Ishikawa (cell line): Measurements from ENCODE around the gene VPS37B.

Experiments used
- CEBPB ChIP-seq: IDR thresholded peaks from 2 replicates; pipeline ENCODE4 v1.6.1; 2012
- CREB1 ChIP-seq: IDR thresholded peaks from 2 replicates; pipeline ENCODE4 v1.6.1; 2012; ENCODE audit warnings: low read depth
- EGR1 ChIP-seq: IDR thresholded peaks from 2 replicates; pipeline ENCODE4 v1.6.1; 2012
- EP300 ChIP-seq: IDR thresholded peaks from 2 replicates; pipeline ENCODE4 v1.6.1; 2012; ENCODE audit warnings: borderline replicate concordance
- FOXM1 ChIP-seq: IDR thresholded peaks from 2 replicates; pipeline ENCODE4 v1.6.1; 2012; ENCODE audit warnings: low read depth, borderline replicate concordance
- MAX ChIP-seq: IDR thresholded peaks from 2 replicates; pipeline ENCODE4 v1.6.1; 2012
- NFIC ChIP-seq: IDR thresholded peaks from 2 replicates; pipeline ENCODE4 v1.6.1; 2012
- RAD21 ChIP-seq: IDR thresholded peaks from 2 replicates; pipeline ENCODE4 v1.6.1; 2012; ENCODE audit warnings: low read depth
- REST ChIP-seq: IDR thresholded peaks from 2 replicates; pipeline ENCODE4 v1.6.1; 2012; ENCODE audit warnings: low read depth, mild to moderate bottlenecking
- TAF1 ChIP-seq: IDR thresholded peaks from 2 replicates; pipeline ENCODE4 v1.6.1; 2012; ENCODE audit warnings: low read depth, mild to moderate bottlenecking
- TCF12 ChIP-seq: IDR thresholded peaks from 2 replicates; pipeline ENCODE4 v1.6.1; 2012; ENCODE audit warnings: low read depth
- TEAD4 ChIP-seq: IDR thresholded peaks from 2 replicates; pipeline ENCODE4 v1.6.1; 2012
- YY1 ChIP-seq: IDR thresholded peaks from 2 replicates; pipeline ENCODE4 v1.6.1; 2012; ENCODE audit warnings: low read depth
- ZBTB7A ChIP-seq: IDR thresholded peaks from 2 replicates; pipeline ENCODE4 v1.6.1; 2012; ENCODE audit warnings: low read depth
- TF ChIP-seq, protein P1 (sequence below): IDR thresholded peaks from 2 replicates; pipeline ENCODE4 v1.6.1; 2012

VPS37B gene

GRCh38 chr12:122869207-122869973 lies 26.5 kb downstream of the VPS37B start:
- TF ChIP-seq ZBTB7A: no peak
- TF ChIP-seq REST: no peak
- TF ChIP-seq EGR1: no peak
- TF ChIP-seq TAF1: no peak
- TF ChIP-seq TEAD4: no peak
- no peak for TF ChIP-seq EP300
- no peak for TF ChIP-seq YY1
- TF ChIP-seq TCF12: no peak
- TF ChIP-seq, protein P1, sequence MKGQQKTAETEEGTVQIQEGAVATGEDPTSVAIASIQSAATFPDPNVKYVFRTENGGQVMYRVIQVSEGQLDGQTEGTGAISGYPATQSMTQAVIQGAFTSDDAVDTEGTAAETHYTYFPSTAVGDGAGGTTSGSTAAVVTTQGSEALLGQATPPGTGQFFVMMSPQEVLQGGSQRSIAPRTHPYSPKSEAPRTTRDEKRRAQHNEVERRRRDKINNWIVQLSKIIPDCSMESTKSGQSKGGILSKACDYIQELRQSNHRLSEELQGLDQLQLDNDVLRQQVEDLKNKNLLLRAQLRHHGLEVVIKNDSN: no peak
- TF ChIP-seq FOXM1: no peak
- TF ChIP-seq MAX: no peak
- no peak for TF ChIP-seq CEBPB
- no peak for TF ChIP-seq NFIC
- no peak for TF ChIP-seq CREB1

- TF ChIP-seq RAD21: no peak
- TF ChIP-seq, protein P1: no peak
- no peak for TF ChIP-seq EP300
- no peak for TF ChIP-seq CREB1
- TF ChIP-seq MAX: no peak
- no peak for TF ChIP-seq TCF12
- no peak for TF ChIP-seq TEAD4
- TF ChIP-seq CEBPB: no peak
- no peak for TF ChIP-seq ZBTB7A
- TF ChIP-seq TAF1: no peak
- no peak for TF ChIP-seq REST
- TF ChIP-seq EGR1: no peak
- TF ChIP-seq YY1: no peak
- TF ChIP-seq FOXM1: no peak
- no peak for TF ChIP-seq NFIC
Observed at GRCh38 chr12:122868471-122869177, 27.3 kb downstream of the VPS37B start.

GRCh38 chr12:122867691-122868461 lies 28.0 kb downstream of the VPS37B start:
- no peak for TF ChIP-seq TAF1
- no peak for TF ChIP-seq TCF12
- TF ChIP-seq TEAD4: no peak
- TF ChIP-seq CEBPB: no peak
- TF ChIP-seq, protein P1: no peak
- no peak for TF ChIP-seq EP300
- TF ChIP-seq MAX: no peak
- TF ChIP-seq REST: no peak
- no peak for TF ChIP-seq CREB1
- no peak for TF ChIP-seq FOXM1
- no peak for TF ChIP-seq EGR1
- TF ChIP-seq RAD21: no peak
- no peak for TF ChIP-seq NFIC
- TF ChIP-seq ZBTB7A: no peak
- TF ChIP-seq YY1: no peak
